Spleen (tissue), 7 donors: ENCODE results near the gene FLT1.

Source experiments
- CTCF ChIP-seq, 11 experiments: fragments of 200-600 bp in 7 of 11; fragments of 450-650 bp in 4 of 11; sonication (generic) in 4 of 11; IDR thresholded peaks in 8 of 11; conservative IDR thresholded peaks in 3 of 11; 1 replicate in 7 of 11; 2 replicates in 4 of 11; pipeline versions ENCODE4 v1.4.0 to v1.8.0; 2016 to 2021; ENCODE audit warnings: antibody characterized with exemption in 11 of 11, inconsistent platforms in 4 of 11, mild to moderate bottlenecking in 1 of 11
- POLR2A ChIP-seq, 3 donors: fragments of 450-650 bp; IDR thresholded peaks; one replicate each; pipeline ENCODE4 v1.5.1; 2017; ENCODE audit warnings: antibody characterized with exemption in 3 of 3, mild to moderate bottlenecking in 1 of 3
- POLR2AphosphoS5 ChIP-seq, 3 donors: sonication (generic); formaldehyde crosslinking; IDR thresholded peaks; one replicate each; pipeline ENCODE4 v1.5.1; 2017; ENCODE audit warnings: antibody characterized with exemption in 3 of 3
- donor health status: DM: no; HTN: no; CAD: no; lungs with moderate emphysema.
- donor health status: DM: no; HTN: no; CAD: no.
- donor health status: DM: no; HTN: no; CAD: no.

- TF ChIP-seq CTCF (IDR thresholded peaks at IDR 0.05 in 8 of 11, conservative IDR thresholded peaks at IDR 0.05 in 3 of 11), result no peak
- TF ChIP-seq POLR2A (IDR thresholded peaks at IDR 0.05), result no peak
- TF ChIP-seq POLR2AphosphoS5 (IDR thresholded peaks at IDR 0.05), result no peak
Observed at GRCh38 chr13:28271056-28271840, 223.7 kb downstream of the FLT1 start.
